GM12878 (cell line): ENCODE measurements around the gene CHCT1. TPM values are rescaled to one million over a fixed set of nuclear protein-coding genes. Genes with fewer than 3 reads are reported as not detected.

Source experiments
- CBX5 ChIP-seq: sonication (generic); IDR thresholded peaks from 2 replicates; pipeline ENCODE4 v1.6.1; 2016; ENCODE audit warnings: low read depth, moderate library complexity, mild to moderate bottlenecking, inconsistent platforms
- ELK1 ChIP-seq: IDR thresholded peaks from 2 replicates; pipeline ENCODE4 v1.6.1; 2012; ENCODE audit warnings: low read depth, low read length, improper control_type of control experiment
- EZH2 ChIP-seq: IDR thresholded peaks from 2 replicates; pipeline ENCODE4 v1.6.1; 2012; ENCODE audit warnings: low read depth, mild to moderate bottlenecking, control low read depth, inconsistent platforms, low read length, borderline replicate concordance; ENCODE audit not compliant: control insufficient read depth
- FOXK2 ChIP-seq: fragments of 450-650 bp; IDR thresholded peaks from 2 replicates; pipeline ENCODE4 v1.6.1; 2017; ENCODE audit warnings: mild to moderate bottlenecking, moderate library complexity
- GABPA ChIP-seq: IDR thresholded peaks from 2 replicates; pipeline ENCODE4 v1.6.1; 2014; ENCODE audit warnings: antibody characterized with exemption, low read depth, mild to moderate bottlenecking, inconsistent platforms
- HCFC1 ChIP-seq: fragments of 150-350 bp; IDR thresholded peaks from 2 replicates; pipeline ENCODE4 v1.6.1; 2014; ENCODE audit warnings: low read length
- IKZF2 ChIP-seq, 2 experiments: fragments of 450-650 bp; IDR thresholded peaks; 2 replicates each; pipeline ENCODE4 v1.6.1; 2017; ENCODE audit warnings: mild to moderate bottlenecking in 2 of 2, moderate library complexity in 2 of 2
- IRF4 ChIP-seq: IDR thresholded peaks from 2 replicates; pipeline ENCODE4 v1.6.1; 2011; ENCODE audit warnings: low read depth, low read length
- JUNB ChIP-seq: IDR thresholded peaks from 2 replicates; pipeline ENCODE4 v1.6.1; 2016; ENCODE audit warnings: antibody characterized with exemption, mild to moderate bottlenecking
- KAT2A ChIP-seq: conservative IDR thresholded peaks from 2 replicates; pipeline ENCODE4 v1.6.1; 2011; ENCODE audit warnings: low read depth, low read length; ENCODE audit not compliant: control insufficient read depth
- KDM1A ChIP-seq: fragments of 200-600 bp; sonication (generic); IDR thresholded peaks from 2 replicates; pipeline ENCODE4 v1.6.1; 2016; ENCODE audit warnings: borderline replicate concordance
- KLF5 ChIP-seq: fragments of 450-650 bp; IDR thresholded peaks from 2 replicates; pipeline ENCODE4 v1.6.1; 2014; ENCODE audit warnings: mild to moderate bottlenecking; ENCODE audit not compliant: partially characterized antibody
- MTA2 ChIP-seq: fragments of 450-650 bp; IDR thresholded peaks from 2 replicates; pipeline ENCODE4 v1.6.1; 2016; ENCODE audit warnings: low read depth, mild to moderate bottlenecking, moderate library complexity
- MXI1 ChIP-seq: fragments of 150-350 bp; IDR thresholded peaks from 2 replicates; pipeline ENCODE4 v1.6.1; 2011; ENCODE audit warnings: low read depth, mild to moderate bottlenecking, inconsistent platforms, low read length, improper control_type of control experiment
- NR2C2 ChIP-seq: IDR thresholded peaks from 2 replicates; pipeline ENCODE4 v1.6.1; 2011; ENCODE audit warnings: borderline replicate concordance, low read depth; ENCODE audit not compliant: control insufficient read depth, insufficient read length
- POLR2AphosphoS2 ChIP-seq: IDR thresholded peaks from 2 replicates; pipeline ENCODE4 v1.6.1; 2011; ENCODE audit warnings: low read depth, mild to moderate bottlenecking, low read length, improper control_type of control experiment, moderate library complexity
- RELB ChIP-seq: fragments of 450-650 bp; IDR thresholded peaks from 2 replicates; pipeline ENCODE4 v1.6.1; 2017; ENCODE audit warnings: low read depth, mild to moderate bottlenecking, moderate library complexity
- SIN3A ChIP-seq: IDR thresholded peaks from 2 replicates; pipeline ENCODE4 v1.6.1; 2012; ENCODE audit warnings: low read depth, low read length, improper control_type of control experiment
- SMARCA5 ChIP-seq: fragments of 450-650 bp; IDR thresholded peaks from 2 replicates; pipeline ENCODE4 v1.6.1; 2017; ENCODE audit warnings: mild to moderate bottlenecking
- SMC3 ChIP-seq: IDR thresholded peaks from 2 replicates; pipeline ENCODE4 v1.6.1; 2011; ENCODE audit warnings: low read length, improper control_type of control experiment, borderline replicate concordance
- SPI1 ChIP-seq: IDR thresholded peaks from 2 replicates; pipeline ENCODE4 v1.6.1; 2011; ENCODE audit warnings: low read depth, mild to moderate bottlenecking, low read length, moderate library complexity, borderline replicate concordance; ENCODE audit not compliant: insufficient read depth
- SRF ChIP-seq, 2 experiments: IDR thresholded peaks; 2 replicates each; pipeline ENCODE4 v1.6.1; 2011; ENCODE audit warnings: low read depth in 2 of 2, low read length in 2 of 2, mild to moderate bottlenecking in 1 of 2, moderate library complexity in 1 of 2
- TARDBP ChIP-seq: IDR thresholded peaks from 2 replicates; pipeline ENCODE4 v1.6.1; 2016; ENCODE audit warnings: borderline replicate concordance
- WRNIP1 ChIP-seq: IDR thresholded peaks from 2 replicates; pipeline ENCODE4 v1.6.1; 2011; ENCODE audit warnings: low read depth, low read length, improper control_type of control experiment, borderline replicate concordance
- ZNF384 ChIP-seq: IDR thresholded peaks from 2 replicates; pipeline ENCODE4 v1.6.1; 2012; ENCODE audit warnings: low read depth, mild to moderate bottlenecking, low read length, improper control_type of control experiment, borderline replicate concordance
- polyA plus RNA-seq, 11 experiments: library from polyadenylated mRNA; depleted of rRNA in 4 of 11; unstranded in 6 of 11; stranded (reverse) in 5 of 11; fragments of >200 nt; fragmentation: Nextera tagmentation in 4 of 11; fragmentation: Illumina TruSeq in 1 of 11; extraction: Ambion mirVana in 4 of 11; extraction: Trizol in 1 of 11; gene quantifications; 1 replicate in 1 of 11; 2 replicates in 10 of 11; pipeline versions ENCODE4 v1.2.1 to v1.2.3, GENCODE V29; 2011 to 2016; ENCODE audit warnings: inconsistent platforms in 2 of 11, missing spikeins in 2 of 11, low read depth in 1 of 11
- total RNA-seq, 4 experiments: library from RNA; depleted of rRNA in 3 of 4; stranded (reverse); fragments of >200 nt in 3 of 4; fragmentation: Illumina TruSeq in 1 of 4; extraction: Trizol in 1 of 4; gene quantifications; 2 replicates each; pipeline versions ENCODE4 v1.2.1 to v1.2.3, GENCODE V29; 2013 to 2021
- TF ChIP-seq, protein P1 (sequence below): fragments of 450-650 bp; IDR thresholded peaks from 2 replicates; pipeline ENCODE4 v1.6.1; 2016; ENCODE audit warnings: mild to moderate bottlenecking
- TF ChIP-seq, protein P2 (sequence below): fragments of 450-650 bp; IDR thresholded peaks from 2 replicates; pipeline ENCODE4 v1.6.1; 2018; ENCODE audit warnings: borderline replicate concordance, mild to moderate bottlenecking; ENCODE audit not compliant: partially characterized antibody

The CHCT1 gene
- total and polyA plus RNA-seq, 10 of the 15 experiments (the other 5 are each of a cell fraction or from before 2014, with no cell fraction given) = 0.23 to 0.35 TPM; not detected in 8

- TF ChIP-seq FOXK2 (no peak), TARDBP (no peak), EZH2 (no peak), IRF4 (peak; percentile 62; the same call in 1 of the 2 replicates), ELK1 (no peak), KDM1A (no peak), POLR2AphosphoS2 (no peak), SRF (IDR thresholded peaks at IDR 0.05; ENCODE audit: low read depth in 2 of 2, low read length in 2 of 2) (no peak), IKZF2 (IDR thresholded peaks at IDR 0.05) (peak; percentile 36 to 53; a peak in 1 of 4 replicates), SMC3 (no peak), WRNIP1 (no peak), ZNF384 (0 out of 2 replicates have a peak, but pooled peaks have one; percentile 21), KAT2A (no peak), NR2C2 (no peak), MTA2 (peak; percentile 49; the same call in 1 of the 2 replicates), GABPA (no peak), MXI1 (no peak), JUNB (peak; percentile 88), HCFC1 (no peak), SIN3A (no peak), SMARCA5 (no peak), CBX5 (no peak), KLF5 (no peak), SPI1 (no peak; the same call in 1 of the 2 replicates), RELB (peak; percentile 55; the same call in 1 of the 2 replicates)
- TF ChIP-seq, protein P1, sequence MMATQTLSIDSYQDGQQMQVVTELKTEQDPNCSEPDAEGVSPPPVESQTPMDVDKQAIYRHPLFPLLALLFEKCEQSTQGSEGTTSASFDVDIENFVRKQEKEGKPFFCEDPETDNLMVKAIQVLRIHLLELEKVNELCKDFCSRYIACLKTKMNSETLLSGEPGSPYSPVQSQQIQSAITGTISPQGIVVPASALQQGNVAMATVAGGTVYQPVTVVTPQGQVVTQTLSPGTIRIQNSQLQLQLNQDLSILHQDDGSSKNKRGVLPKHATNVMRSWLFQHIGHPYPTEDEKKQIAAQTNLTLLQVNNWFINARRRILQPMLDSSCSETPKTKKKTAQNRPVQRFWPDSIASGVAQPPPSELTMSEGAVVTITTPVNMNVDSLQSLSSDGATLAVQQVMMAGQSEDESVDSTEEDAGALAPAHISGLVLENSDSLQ = peak; percentile 49
- TF ChIP-seq, protein P2, sequence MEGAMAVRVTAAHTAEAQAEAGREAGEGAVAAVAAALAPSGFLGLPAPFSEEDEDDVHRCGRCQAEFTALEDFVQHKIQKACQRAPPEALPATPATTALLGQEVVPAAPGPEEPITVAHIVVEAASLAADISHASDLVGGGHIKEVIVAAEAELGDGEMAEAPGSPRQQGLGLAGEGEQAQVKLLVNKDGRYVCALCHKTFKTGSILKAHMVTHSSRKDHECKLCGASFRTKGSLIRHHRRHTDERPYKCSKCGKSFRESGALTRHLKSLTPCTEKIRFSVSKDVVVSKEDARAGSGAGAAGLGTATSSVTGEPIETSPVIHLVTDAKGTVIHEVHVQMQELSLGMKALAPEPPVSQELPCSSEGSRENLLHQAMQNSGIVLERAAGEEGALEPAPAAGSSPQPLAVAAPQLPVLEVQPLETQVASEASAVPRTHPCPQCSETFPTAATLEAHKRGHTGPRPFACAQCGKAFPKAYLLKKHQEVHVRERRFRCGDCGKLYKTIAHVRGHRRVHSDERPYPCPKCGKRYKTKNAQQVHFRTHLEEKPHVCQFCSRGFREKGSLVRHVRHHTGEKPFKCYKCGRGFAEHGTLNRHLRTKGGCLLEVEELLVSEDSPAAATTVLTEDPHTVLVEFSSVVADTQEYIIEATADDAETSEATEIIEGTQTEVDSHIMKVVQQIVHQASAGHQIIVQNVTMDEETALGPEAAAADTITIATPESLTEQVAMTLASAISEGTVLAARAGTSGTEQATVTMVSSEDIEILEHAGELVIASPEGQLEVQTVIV = no peak
These were observed 26.7 kb upstream of the CHCT1 start (continued) for GRCh38 chr17:60395508-60396065.
